NOMO-1 (cell line): Measurements from ENCODE around the gene CMIP.

Experiments used
- DNase-seq, 2 experiments: peaks; one replicate each; lab custom pipeline; 2025; ENCODE audit not compliant: unreplicated experiment in 2 of 2; lab: John Stamatoyannopoulos, UW

The CMIP gene

DNA sequence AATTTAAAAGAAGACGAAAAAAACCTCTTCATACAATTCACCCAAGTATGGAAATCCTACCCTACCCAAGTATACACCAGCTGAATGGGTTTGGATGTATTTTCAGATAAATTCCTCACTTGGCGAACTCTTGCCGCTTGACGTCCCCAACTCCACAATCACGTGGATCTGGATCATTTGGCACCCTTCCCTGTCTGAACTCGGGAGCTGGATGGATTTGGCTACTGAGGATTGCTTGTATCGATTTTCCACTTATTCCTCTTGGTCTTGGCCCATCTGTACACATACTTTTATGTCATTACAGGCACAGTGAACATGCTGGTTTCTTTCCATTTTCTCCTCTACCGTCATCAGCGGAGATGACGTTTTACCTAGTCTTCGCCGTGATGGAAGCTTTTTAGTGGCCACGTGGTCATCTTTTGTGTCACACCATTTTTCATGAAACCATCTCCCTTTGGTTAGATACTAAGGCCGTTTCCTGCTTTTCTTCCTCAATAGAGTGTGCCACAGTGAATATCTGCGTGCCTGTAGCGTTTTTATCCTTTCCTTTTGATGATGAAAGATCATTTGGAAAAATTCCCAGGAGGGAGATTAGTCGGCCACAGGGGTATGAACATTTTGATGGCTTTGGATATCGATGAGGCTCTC lies 47.1 kb downstream of the CMIP start:
- no peak for DNase-seq

DNA sequence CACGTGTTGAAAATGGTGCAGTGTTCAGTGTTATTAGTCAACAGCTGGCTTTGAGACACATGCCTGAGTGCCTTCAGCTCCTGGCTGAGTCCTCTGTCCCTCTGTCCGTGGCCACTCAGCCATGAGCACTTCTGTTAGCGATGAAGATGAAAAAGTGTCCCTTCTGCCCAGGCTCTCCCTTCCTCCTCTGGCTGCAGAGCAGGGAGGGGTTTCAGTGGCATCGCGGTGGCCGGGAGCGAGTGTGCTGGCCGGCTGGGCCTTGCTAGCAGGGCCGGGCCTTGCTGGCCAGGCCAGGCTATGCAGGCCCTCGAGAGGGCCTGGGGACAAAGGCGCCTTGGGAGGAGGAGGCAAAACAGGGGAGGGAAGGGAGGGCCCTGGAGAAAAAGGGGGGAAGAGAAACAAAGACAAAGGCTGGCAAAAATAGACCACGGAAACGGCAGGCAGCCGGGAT lies 47.7 kb downstream of the CMIP start:
- no peak for DNase-seq

GRCh38 chr16:81492965-81493754 lies 48.6 kb downstream of the CMIP start:
- DNase-seq: no peak

- no peak for DNase-seq
Measured at GRCh38 chr16:81493755-81494433, 49.3 kb downstream of the CMIP start.

GRCh38 chr16:81494434-81494806 lies 49.8 kb downstream of the CMIP start:
- no peak for DNase-seq

- DNase-seq: no peak
Measured at GRCh38 chr16:81494888-81495287, 50.3 kb downstream of the CMIP start.

GRCh38 chr16:81495321-81496234 lies 51.0 kb downstream of the CMIP start:
- DNase-seq: no peak

GRCh38 chr16:81496321-81496720 lies 51.7 kb downstream of the CMIP start:
- no peak for DNase-seq

GRCh38 chr16:81496742-81497141 lies 52.1 kb downstream of the CMIP start:
- no peak for DNase-seq

- DNase-seq: peak; percentile 74 to 90
Measured at GRCh38 chr16:81497690-81498089, 53.1 kb downstream of the CMIP start.

DNA sequence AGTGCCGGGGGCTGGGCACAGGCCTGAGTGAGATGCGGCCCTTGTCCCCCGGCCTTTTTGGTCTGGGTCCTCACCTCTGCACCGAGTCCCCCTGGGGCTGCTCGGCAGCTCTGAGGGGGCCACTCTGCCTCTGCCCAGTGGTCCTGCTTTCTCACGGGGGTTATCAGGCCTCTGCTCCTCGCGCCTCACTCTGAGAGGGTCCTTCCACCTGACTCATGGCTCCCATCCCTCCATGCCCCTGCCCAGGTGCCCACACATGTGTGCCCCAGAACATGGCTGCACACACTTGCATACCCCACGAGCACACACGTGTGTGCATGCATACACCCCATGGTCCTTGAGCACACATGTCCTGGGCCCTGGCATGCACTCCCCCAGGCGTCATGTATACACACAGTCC lies 53.7 kb downstream of the CMIP start:
- DNase-seq: no peak

GRCh38 chr16:81499576-81500380 lies 55.2 kb downstream of the CMIP start:
- no peak for DNase-seq

GRCh38 chr16:81500833-81501521 lies 56.4 kb downstream of the CMIP start:
- no peak for DNase-seq

DNA sequence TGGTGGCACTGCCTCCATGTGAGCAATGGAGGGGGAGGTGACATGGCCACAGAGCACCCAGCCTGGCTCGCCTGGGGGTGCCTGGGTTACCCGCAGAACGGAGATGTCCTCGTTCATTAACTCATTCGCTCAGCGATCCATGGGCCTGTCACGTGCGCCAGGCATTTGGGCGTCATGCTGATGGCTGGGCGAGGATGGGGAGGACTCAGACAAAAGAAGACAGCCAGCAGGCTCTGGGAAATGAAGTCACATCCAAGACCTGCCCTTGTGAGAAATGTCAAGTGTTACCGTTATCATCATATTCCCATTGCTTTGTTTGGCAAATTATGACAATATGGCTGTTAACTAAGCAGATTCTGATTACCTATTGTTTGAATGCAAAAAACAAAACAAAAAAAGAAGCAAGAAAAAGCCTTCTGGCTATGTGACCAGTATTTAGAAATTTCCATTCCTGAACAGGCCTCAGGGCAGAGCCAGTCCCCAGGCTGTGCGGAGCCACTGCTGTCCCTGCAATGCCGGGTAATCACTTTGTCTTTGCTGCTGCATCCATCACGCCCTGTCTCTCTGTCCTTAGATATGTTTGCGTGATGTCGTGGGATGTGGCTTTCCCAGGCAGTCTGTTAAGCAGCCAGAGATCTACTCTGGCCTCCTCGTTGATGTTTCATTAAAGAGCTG lies 57.9 kb downstream of the CMIP start:
- DNase-seq: no peak

- peak; percentile 55 to 65 for DNase-seq
Measured at GRCh38 chr16:81505011-81505661, 60.5 kb downstream of the CMIP start.

DNA sequence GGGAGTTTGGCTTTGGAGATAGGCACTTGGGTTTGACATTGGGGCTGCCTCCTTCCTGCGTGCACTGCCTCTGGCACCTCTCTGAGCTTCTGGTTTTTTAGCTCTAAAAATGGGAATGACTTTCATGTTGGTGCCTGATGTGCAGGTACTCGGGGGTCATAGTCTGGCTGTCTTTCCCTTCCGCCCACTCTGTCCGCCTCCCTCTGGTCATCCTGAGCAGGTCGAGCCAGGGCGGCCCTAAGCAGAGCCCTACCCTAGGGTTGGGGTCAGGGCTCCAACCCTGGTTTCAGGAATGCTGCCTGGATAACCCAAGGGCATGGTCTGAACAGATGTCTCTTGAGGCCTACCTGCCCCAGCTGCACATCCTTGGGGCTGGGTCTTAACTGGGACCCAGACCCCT lies 64.8 kb downstream of the CMIP start:
- DNase-seq: no peak

DNA sequence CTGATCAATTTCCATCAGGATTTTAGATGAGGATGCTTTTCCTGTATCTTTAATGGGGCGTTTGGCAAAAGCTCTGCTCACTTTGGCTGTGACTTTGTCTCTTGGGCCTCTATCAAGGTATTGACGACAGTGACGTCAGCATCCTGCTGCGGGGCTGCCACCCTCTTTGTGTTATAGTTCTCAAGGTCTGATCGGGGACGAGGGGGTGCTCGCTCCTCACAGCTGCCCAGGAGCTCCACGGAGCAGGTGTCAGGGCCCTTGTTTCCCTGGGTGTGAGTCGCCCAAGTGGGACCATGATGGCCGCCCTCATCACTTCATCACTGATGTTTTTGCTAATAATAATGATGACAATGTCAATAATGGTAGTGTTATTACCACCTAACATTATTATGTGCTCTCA lies 65.4 kb downstream of the CMIP start:
- no peak for DNase-seq

GRCh38 chr16:81511371-81511770 lies 66.8 kb downstream of the CMIP start:
- no peak for DNase-seq
